KMS-11 (cell line): Measurements from ENCODE around the gene CPLANE2.
"Not testable (repeated sequence)": the region's sequence is repeated elsewhere in the genome, so short reads cannot be mapped to it uniquely, and the experiment has no call there.

ENCODE experiments used
- H2AFZ ChIP-seq: fragments of 200-600 bp; sonication (generic); 2 replicates; pipeline ENCODE4 v1.6.1; 2016; ENCODE audit warnings: antibody characterized with exemption, mixed run types, low read depth
- H3K27ac ChIP-seq: fragments of 200-600 bp; sonication (generic); 2 replicates; pipeline ENCODE4 v1.6.1; 2016; ENCODE audit warnings: mild to moderate bottlenecking, mixed run types
- H3K27me3 ChIP-seq: fragments of 200-600 bp; sonication (generic); 2 replicates; pipeline ENCODE4 v1.6.1; 2017; ENCODE audit warnings: mild to moderate bottlenecking, low read depth, mixed run types, moderate library complexity; ENCODE audit not compliant: insufficient read depth
- H3K36me3 ChIP-seq: fragments of 200-600 bp; sonication (generic); 2 replicates; pipeline ENCODE4 v1.6.1; 2017; ENCODE audit warnings: mild to moderate bottlenecking, mixed run types; ENCODE audit not compliant: insufficient read depth
- H3K4me1 ChIP-seq: fragments of 200-600 bp; sonication (generic); 2 replicates; pipeline ENCODE4 v1.6.1; 2016; ENCODE audit warnings: mild to moderate bottlenecking, low read depth, mixed run types; ENCODE audit not compliant: poor library complexity, severe bottlenecking
- H3K4me2 ChIP-seq: fragments of 200-600 bp; sonication (generic); 2 replicates; pipeline ENCODE4 v1.7.0; 2016; ENCODE audit warnings: mild to moderate bottlenecking, mixed run types
- H3K4me3 ChIP-seq: fragments of 200-600 bp; sonication (generic); IDR thresholded peaks from 2 replicates; pipeline ENCODE4 v1.6.1; 2017; ENCODE audit warnings: low read depth, low read length, mixed read lengths; ENCODE audit not compliant: insufficient read depth
- H3K79me2 ChIP-seq: fragments of 200-600 bp; sonication (generic); 2 replicates; pipeline ENCODE4 v1.6.1; 2016; ENCODE audit warnings: low read depth, mixed run types; ENCODE audit not compliant: insufficient read depth
- H3K9ac ChIP-seq: fragments of 200-600 bp; sonication (generic); 2 replicates; pipeline ENCODE4 v1.6.1; 2016; ENCODE audit warnings: mild to moderate bottlenecking, mixed run types
- H4K20me1 ChIP-seq: fragments of 200-600 bp; sonication (generic); 2 replicates; pipeline ENCODE4 v1.6.1; 2016; ENCODE audit warnings: mild to moderate bottlenecking, mixed run types; ENCODE audit not compliant: insufficient read depth
- TF ChIP-seq, protein P1 (sequence below): fragments of 200-600 bp; sonication (generic); conservative IDR thresholded peaks from 2 replicates; pipeline ENCODE4 v1.6.1; 2017; ENCODE audit warnings: low read depth, mild to moderate bottlenecking, antibody characterized with exemption, low read length, moderate library complexity, mixed read lengths

Gene CPLANE2

DNA sequence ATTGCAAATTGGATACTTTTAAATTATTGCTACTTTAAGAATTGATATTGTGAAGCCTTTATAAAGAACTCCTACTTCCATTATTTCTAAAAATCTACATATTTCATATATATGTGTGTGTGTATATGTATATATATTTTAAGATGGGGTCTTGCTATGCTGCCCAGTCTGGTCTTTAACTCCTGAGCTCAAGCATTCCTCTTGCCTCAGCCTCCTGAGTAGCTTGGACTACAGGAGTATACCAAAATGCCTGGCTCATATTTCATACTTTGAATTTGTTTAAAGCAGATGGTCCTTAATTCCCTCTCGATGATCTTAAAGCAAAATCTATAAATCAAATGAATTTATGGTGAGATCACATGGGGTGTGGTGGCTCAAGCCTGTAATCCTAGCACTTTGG lies 25.1 kb upstream of the CPLANE2 start:
- TF ChIP-seq, protein P1, sequence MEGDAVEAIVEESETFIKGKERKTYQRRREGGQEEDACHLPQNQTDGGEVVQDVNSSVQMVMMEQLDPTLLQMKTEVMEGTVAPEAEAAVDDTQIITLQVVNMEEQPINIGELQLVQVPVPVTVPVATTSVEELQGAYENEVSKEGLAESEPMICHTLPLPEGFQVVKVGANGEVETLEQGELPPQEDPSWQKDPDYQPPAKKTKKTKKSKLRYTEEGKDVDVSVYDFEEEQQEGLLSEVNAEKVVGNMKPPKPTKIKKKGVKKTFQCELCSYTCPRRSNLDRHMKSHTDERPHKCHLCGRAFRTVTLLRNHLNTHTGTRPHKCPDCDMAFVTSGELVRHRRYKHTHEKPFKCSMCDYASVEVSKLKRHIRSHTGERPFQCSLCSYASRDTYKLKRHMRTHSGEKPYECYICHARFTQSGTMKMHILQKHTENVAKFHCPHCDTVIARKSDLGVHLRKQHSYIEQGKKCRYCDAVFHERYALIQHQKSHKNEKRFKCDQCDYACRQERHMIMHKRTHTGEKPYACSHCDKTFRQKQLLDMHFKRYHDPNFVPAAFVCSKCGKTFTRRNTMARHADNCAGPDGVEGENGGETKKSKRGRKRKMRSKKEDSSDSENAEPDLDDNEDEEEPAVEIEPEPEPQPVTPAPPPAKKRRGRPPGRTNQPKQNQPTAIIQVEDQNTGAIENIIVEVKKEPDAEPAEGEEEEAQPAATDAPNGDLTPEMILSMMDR, result no peak
- H3K4me2 ChIP-seq, result no peak overlapping the region
- no peak overlapping the region for H3K4me3 ChIP-seq
- no peak overlapping the region for H3K27ac ChIP-seq
- H4K20me1 ChIP-seq, result no peaks in the 10 kb centered on the region; the same call in 1 of the 2 replicates
- H3K36me3 ChIP-seq, result no peaks in the 10 kb centered on the region
- no peaks in the 10 kb centered on the region for H3K27me3 ChIP-seq
- peaks cover 16% of the 10 kb centered on the region for H3K4me1 ChIP-seq
- no peak overlapping the region for H3K9ac ChIP-seq
- no peaks in the 10 kb centered on the region for H3K79me2 ChIP-seq
- no peak overlapping the region for H2AFZ ChIP-seq

DNA sequence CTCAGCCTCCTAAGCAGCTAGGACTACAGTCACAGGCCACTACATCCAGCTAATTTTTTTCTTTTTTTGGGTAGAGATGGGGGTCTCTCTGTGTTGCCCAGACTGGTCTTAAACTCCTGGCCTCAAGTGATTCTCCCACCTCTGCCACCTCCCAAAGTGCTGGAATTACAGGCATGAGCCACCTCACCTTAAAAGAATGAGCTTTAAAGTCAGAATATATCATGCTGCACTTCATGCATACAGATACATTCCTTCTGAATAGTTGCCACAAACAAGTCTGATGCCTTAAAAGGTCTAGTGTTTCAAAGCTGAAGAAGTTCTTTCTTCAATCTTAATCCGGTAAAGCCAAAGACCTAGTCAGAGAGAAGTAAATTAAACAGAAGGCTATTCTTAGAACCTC lies 23.8 kb upstream of the CPLANE2 start:
- Histone ChIP-seq H3K4me3 (no peak overlapping the region), H3K9ac (no peak overlapping the region), H3K4me2 (no peak overlapping the region), H2AFZ (no peak overlapping the region), H3K36me3 (no peaks in the 10 kb centered on the region), H4K20me1 (no peaks in the 10 kb centered on the region; the same call in 1 of the 2 replicates), H3K79me2 (no peaks in the 10 kb centered on the region), H3K27ac (no peak overlapping the region), H3K27me3 (no peaks in the 10 kb centered on the region), H3K4me1 (peaks cover 4% of the 10 kb centered on the region)
- TF ChIP-seq, protein P1, result no peak

DNA sequence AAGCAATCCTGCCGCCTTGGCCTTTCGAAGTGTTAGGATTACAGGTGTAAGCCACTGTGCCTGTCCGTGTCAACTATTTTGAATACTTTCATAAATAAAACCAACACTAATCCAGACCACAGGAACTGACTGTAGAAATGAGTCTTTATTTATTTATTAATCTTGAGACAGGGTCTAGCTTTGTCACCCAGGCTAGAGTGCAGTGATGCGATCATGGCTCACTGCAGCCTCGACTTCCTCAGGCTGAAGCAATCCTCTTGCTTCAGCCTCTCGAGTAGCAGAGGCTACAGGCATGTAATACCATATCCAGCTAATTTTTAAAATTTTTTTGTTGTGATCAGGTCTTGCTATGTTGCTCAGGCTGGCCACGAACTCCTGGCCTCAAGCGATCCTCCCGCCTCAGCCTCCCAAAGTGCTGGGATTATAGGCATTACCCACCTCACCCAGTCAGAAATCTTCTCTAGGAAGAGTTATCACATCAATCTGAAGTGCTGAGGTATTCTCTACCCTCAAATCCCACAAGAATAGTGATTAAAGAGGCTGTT lies 21.7 kb upstream of the CPLANE2 start:
- Histone ChIP-seq H3K27ac (no peak overlapping the region), H3K9ac (no peak overlapping the region), H3K36me3 (no peaks in the 10 kb centered on the region), H4K20me1 (no peaks in the 10 kb centered on the region), H3K4me3 (no peak overlapping the region), H3K79me2 (no peaks in the 10 kb centered on the region), H3K4me2 (no peak overlapping the region), H3K27me3 (no peaks in the 10 kb centered on the region), H2AFZ (no peak overlapping the region), H3K4me1 (peaks cover 16% of the 10 kb centered on the region)
- TF ChIP-seq, protein P1, result no peak

DNA sequence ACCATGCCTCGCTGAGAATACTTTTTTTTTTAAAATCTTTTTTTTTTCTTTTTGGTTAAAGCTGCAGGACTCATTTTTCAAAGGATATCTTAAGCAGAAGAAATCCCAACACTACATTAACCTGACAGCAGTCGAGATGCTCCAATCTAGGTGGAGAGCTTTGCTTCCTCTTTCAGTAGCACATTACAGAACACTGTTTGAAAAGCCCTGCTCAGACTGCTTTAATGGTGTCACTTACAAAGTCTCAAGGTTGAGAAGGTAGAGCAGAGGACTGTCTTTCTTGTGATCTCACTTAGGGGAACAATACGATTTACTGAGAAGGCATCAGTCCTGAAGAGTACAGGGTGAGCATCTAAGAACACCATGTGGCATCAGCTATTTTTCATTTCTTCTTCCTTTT lies 21.0 kb upstream of the CPLANE2 start:
- Histone ChIP-seq H4K20me1 (no peaks in the 10 kb centered on the region), H3K27me3 (no peaks in the 10 kb centered on the region), H3K36me3 (no peaks in the 10 kb centered on the region), H3K27ac (no peak overlapping the region), H3K4me2 (no peak overlapping the region), H3K4me1 (peaks cover 22% of the 10 kb centered on the region), H3K79me2 (no peaks in the 10 kb centered on the region), H2AFZ (no peak overlapping the region), H3K9ac (no peak overlapping the region), H3K4me3 (no peak overlapping the region)
- TF ChIP-seq, protein P1, result no peak

DNA sequence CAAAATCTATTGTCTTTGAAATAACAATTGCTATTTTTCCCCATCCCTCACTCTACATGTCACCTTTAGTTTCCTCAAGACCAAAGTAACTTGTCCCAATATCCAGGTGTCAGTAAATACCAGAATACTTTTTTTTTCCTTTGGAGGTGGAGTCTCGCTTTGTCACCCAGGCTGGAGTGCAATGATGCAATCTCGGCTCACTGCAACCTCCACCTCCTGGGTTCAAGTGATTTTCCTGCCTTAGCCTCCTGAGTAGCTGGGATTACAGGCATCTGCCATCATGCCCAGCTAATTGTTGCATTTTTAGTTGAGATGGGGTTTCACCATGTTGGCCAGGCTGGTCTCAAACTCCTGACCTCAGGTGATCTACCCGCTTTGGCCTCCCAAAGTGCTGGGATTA lies 20.6 kb upstream of the CPLANE2 start:
- not testable (repeated sequence) for H3K27ac ChIP-seq, H2AFZ ChIP-seq, H3K4me3 ChIP-seq, H3K27me3 ChIP-seq, H3K79me2 ChIP-seq, H4K20me1 ChIP-seq, H3K36me3 ChIP-seq, H3K4me2 ChIP-seq, H3K9ac ChIP-seq
- H3K4me1 ChIP-seq, result peaks cover 22% of the 10 kb centered on the region
